Measurements from ENCODE around the gene PLCD1.

DNA sequence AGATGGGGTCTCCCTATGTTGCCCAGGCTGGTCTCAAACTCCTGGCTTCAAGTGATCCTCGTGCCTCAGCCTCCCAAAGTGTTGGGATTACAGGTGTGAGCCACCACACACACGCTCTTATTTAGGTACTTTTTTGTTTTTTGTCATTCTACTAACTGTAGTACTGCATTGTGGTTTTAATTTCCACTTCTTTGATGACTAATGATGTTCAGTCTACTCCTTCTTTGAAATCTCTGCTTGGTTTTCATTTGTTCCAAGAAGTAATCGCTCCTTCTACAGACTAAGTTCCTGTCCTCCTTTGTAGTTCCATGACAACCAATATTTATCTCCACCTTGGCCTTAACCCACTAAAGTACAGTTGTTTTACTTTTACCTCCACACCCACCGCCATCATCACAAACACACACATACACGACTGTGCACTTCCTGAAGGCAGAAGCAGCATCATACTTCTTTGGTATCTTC lies 9.0 kb upstream of the PLCD1 start:
- TF ChIP-seq, protein P1, sequence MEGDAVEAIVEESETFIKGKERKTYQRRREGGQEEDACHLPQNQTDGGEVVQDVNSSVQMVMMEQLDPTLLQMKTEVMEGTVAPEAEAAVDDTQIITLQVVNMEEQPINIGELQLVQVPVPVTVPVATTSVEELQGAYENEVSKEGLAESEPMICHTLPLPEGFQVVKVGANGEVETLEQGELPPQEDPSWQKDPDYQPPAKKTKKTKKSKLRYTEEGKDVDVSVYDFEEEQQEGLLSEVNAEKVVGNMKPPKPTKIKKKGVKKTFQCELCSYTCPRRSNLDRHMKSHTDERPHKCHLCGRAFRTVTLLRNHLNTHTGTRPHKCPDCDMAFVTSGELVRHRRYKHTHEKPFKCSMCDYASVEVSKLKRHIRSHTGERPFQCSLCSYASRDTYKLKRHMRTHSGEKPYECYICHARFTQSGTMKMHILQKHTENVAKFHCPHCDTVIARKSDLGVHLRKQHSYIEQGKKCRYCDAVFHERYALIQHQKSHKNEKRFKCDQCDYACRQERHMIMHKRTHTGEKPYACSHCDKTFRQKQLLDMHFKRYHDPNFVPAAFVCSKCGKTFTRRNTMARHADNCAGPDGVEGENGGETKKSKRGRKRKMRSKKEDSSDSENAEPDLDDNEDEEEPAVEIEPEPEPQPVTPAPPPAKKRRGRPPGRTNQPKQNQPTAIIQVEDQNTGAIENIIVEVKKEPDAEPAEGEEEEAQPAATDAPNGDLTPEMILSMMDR (IDR thresholded peaks at IDR 0.05), result no peak
- TF ChIP-seq POLR2A (IDR thresholded peaks at IDR 0.05), result no peak
